Astrocyte of the spinal cord (primary cell): Measurements from ENCODE around the gene DUSP12.

Experiments used
- DNase-seq: peaks from one replicate; pipeline ENCODE4 v3.0.0; 2011; ENCODE audit warnings: low read depth, low spot score
- H3K4me3 ChIP-seq: 2 replicates; pipeline ENCODE4 v1.5.1; 2011; ENCODE audit warnings: low read depth, mild to moderate bottlenecking, low read length, moderate library complexity
- CTCF ChIP-seq: IDR thresholded peaks from 2 replicates; pipeline ENCODE4 v1.5.1; 2012; ENCODE audit warnings: low read depth, mild to moderate bottlenecking, low read length, inconsistent platforms
- in situ Hi-C: cut with HindIII; loops from 2 replicates; pipeline ENCODE4 v1.10.0; 2017; ENCODE audit warnings: low sequenced_read_pairs

Gene DUSP12

GRCh38 chr1:161709373-161709772 lies 40.2 kb upstream of the DUSP12 start:
- in situ Hi-C loops, result no loop called here
- no peak overlapping the region for H3K4me3 ChIP-seq
- no peak for DNase-seq
- TF ChIP-seq CTCF, result no peak

GRCh38 chr1:161710560-161710959 lies 39.0 kb upstream of the DUSP12 start:
- no peak overlapping the region for H3K4me3 ChIP-seq
- DNase-seq, result no peak
- in situ Hi-C loops, result no loop called here
- no peak for TF ChIP-seq CTCF

- in situ Hi-C loops, result no loop called here
Observed at GRCh38 chr1:161718559-161719324, 30.8 kb upstream of the DUSP12 start.

GRCh38 chr1:161719325-161719611 lies 30.3 kb upstream of the DUSP12 start:
- H3K4me3 ChIP-seq, result no peak overlapping the region
- DNase-seq, result no peak
- in situ Hi-C loops, result no loop called here
- no peak for TF ChIP-seq CTCF

More at GRCh38 chr1:161718559-161719324, 30.8 kb upstream of the DUSP12 start:
- no peak for TF ChIP-seq CTCF
- DNase-seq, result no peak
- H3K4me3 ChIP-seq, result no peak overlapping the region

- TF ChIP-seq CTCF, result no peak
- no peak overlapping the region for H3K4me3 ChIP-seq
- in situ Hi-C loops, result no loop called here
- DNase-seq, result no peak
Observed at GRCh38 chr1:161720422-161720821, 29.2 kb upstream of the DUSP12 start.

- in situ Hi-C loops, result no loop called here
- H3K4me3 ChIP-seq, result no peak within 1 kb of the TSS
- TF ChIP-seq CTCF, result no peak
- DNase-seq, result no peak
Observed at GRCh38 chr1:161720956-161721737, 28.4 kb upstream of the DUSP12 start, which contains the start of gene FCRLB. TSS of gene FCRLB (plus strand) at chr1:161721544. CDS start at chr1:161722673, 1,129 bp downstream.
